PC-9 (cell line): ENCODE data around the gene ZNF692.

ENCODE experiments used
- EZH2 ChIP-seq: fragments of 200-600 bp; sonication (generic); IDR thresholded peaks from 2 replicates; pipeline ENCODE4 v1.8.0; 2017; ENCODE audit warnings: antibody characterized with exemption, low read depth
- TF ChIP-seq, protein P1 (sequence below): fragments of 200-600 bp; sonication (generic); conservative IDR thresholded peaks from 2 replicates; pipeline ENCODE4 v1.6.1; 2017; ENCODE audit warnings: mixed run types, antibody characterized with exemption, mild to moderate bottlenecking, moderate library complexity

DNA sequence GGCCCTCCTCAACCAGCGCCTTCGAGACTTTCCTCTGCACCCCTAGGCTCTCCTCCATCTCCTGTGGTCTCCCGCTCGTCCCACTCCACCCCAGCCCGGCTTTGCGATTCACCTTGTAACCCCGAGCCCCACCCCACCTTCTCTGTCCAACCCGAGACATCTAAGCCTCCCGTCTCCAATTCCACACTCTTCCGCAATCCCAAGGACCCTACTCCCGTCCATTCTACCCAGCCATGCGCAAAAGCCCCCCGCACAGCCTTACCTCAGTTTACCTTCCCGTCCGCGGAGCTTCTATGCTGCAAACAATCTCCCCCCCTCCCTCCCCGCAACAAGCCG, 33.3 kb downstream of the ZNF692 start:
- TF ChIP-seq, protein P1, sequence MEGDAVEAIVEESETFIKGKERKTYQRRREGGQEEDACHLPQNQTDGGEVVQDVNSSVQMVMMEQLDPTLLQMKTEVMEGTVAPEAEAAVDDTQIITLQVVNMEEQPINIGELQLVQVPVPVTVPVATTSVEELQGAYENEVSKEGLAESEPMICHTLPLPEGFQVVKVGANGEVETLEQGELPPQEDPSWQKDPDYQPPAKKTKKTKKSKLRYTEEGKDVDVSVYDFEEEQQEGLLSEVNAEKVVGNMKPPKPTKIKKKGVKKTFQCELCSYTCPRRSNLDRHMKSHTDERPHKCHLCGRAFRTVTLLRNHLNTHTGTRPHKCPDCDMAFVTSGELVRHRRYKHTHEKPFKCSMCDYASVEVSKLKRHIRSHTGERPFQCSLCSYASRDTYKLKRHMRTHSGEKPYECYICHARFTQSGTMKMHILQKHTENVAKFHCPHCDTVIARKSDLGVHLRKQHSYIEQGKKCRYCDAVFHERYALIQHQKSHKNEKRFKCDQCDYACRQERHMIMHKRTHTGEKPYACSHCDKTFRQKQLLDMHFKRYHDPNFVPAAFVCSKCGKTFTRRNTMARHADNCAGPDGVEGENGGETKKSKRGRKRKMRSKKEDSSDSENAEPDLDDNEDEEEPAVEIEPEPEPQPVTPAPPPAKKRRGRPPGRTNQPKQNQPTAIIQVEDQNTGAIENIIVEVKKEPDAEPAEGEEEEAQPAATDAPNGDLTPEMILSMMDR = no peak
- no peak for TF ChIP-seq EZH2
